ENCODE results near the gene YDJC. TPM values are rescaled to one million over a fixed set of nuclear protein-coding genes. Genes with fewer than 3 reads are reported as not detected.
"Not testable (repeated sequence)": the region's sequence is repeated elsewhere in the genome, so short reads cannot be mapped to it uniquely, and the experiment has no call there.

Gene YDJC
- total RNA-seq, 1 donor from 2014 or later: 18.4 TPM

GRCh38 chr22:21650280-21650679 is 20.5 kb upstream of the YDJC start:
- no peak for TF ChIP-seq CTCF (conservative IDR thresholded peaks at IDR 0.05)
- Mint-ChIP-seq H3K4me3 (peak overlapping the region; percentile 99), H3K4me1 (peaks cover 32% of the 10 kb centered on the region), H3K36me3 (ENCODE audit: low read depth) (peaks cover 13% of the 10 kb centered on the region), H3K27me3 (ENCODE audit: low read depth) (peaks cover 4% of the 10 kb centered on the region), H3K27ac (ENCODE audit: unreplicated experiment) (no peak overlapping the region), H3K9me3 (no peaks in the 10 kb centered on the region)
- no peak for DNase-seq (ENCODE audit: low read depth, low spot score)

- TF ChIP-seq CTCF (conservative IDR thresholded peaks at IDR 0.05): peak; percentile 87
- DNase-seq (ENCODE audit: low read depth, low spot score): peak; percentile 78
- H3K27ac Mint-ChIP-seq (ENCODE audit: unreplicated experiment): no peak overlapping the region
- H3K4me1 Mint-ChIP-seq: peaks cover 36% of the 10 kb centered on the region
- H3K9me3 Mint-ChIP-seq: no peaks in the 10 kb centered on the region
- H3K36me3 Mint-ChIP-seq (ENCODE audit: low read depth): peaks cover 12% of the 10 kb centered on the region
- peak overlapping the region; percentile 91 for H3K4me3 Mint-ChIP-seq
- H3K27me3 Mint-ChIP-seq (ENCODE audit: low read depth): peaks cover 4% of the 10 kb centered on the region
Observed at GRCh38 chr22:21646608-21647590, 17.1 kb upstream of the YDJC start.

GRCh38 chr22:21645513-21645912 is 15.7 kb upstream of the YDJC start:
- H3K27me3 Mint-ChIP-seq (ENCODE audit: low read depth); H3K27ac Mint-ChIP-seq (ENCODE audit: unreplicated experiment); DNase-seq (ENCODE audit: low read depth, low spot score); H3K4me3 Mint-ChIP-seq; H3K9me3 Mint-ChIP-seq: not testable (repeated sequence)
- Mint-ChIP-seq H3K4me1 (peaks cover 40% of the 10 kb centered on the region), H3K36me3 (ENCODE audit: low read depth) (peaks cover 12% of the 10 kb centered on the region)

GRCh38 chr22:21643533-21644357 is 13.9 kb upstream of the YDJC start:
- Mint-ChIP-seq H3K4me3 (peak overlapping the region; percentile 88), H3K27ac (ENCODE audit: unreplicated experiment) (no peak overlapping the region), H3K4me1 (peaks cover 35% of the 10 kb centered on the region), H3K9me3 (no peaks in the 10 kb centered on the region), H3K36me3 (ENCODE audit: low read depth) (peaks cover 10% of the 10 kb centered on the region), H3K27me3 (ENCODE audit: low read depth) (no peaks in the 10 kb centered on the region)
- no peak for TF ChIP-seq CTCF (conservative IDR thresholded peaks at IDR 0.05)
- DNase-seq (ENCODE audit: low read depth, low spot score): no peak

GRCh38 chr22:21642584-21643448 is 13.0 kb upstream of the YDJC start:
- Mint-ChIP-seq H3K4me1 (peaks cover 35% of the 10 kb centered on the region), H3K27me3 (ENCODE audit: low read depth) (no peaks in the 10 kb centered on the region), H3K27ac (ENCODE audit: unreplicated experiment) (peak overlapping the region; percentile 78), H3K9me3 (no peaks in the 10 kb centered on the region), H3K36me3 (ENCODE audit: low read depth) (peaks cover 9% of the 10 kb centered on the region), H3K4me3 (peak overlapping the region; percentile 88)
- TF ChIP-seq CTCF (conservative IDR thresholded peaks at IDR 0.05): peak; percentile 72
- peak; percentile 59 for DNase-seq (ENCODE audit: low read depth, low spot score)

All from neural crest cell (in vitro differentiated cells).